ENCODE data around the gene IL4I1.

DNA sequence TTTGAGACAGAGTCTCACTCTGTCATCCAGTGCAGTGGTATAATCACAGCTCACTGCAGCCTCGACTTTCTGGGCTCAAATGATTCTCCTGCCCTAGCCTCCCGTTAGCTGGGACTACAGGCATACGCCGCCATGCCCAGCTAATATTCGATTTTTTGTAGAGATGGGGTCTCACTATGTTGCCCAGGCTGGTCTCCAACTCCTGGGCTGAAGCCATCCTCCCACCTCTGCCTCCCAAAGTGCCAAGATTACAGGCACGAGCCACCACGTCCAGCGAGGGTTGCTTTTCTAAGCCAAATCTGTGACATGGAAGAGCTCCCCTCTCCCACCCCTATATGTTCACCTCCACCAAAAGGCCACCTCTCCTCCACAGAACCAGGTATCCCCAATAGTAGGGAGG, 21.4 kb upstream of the IL4I1 start:
- TF ChIP-seq, protein P1, sequence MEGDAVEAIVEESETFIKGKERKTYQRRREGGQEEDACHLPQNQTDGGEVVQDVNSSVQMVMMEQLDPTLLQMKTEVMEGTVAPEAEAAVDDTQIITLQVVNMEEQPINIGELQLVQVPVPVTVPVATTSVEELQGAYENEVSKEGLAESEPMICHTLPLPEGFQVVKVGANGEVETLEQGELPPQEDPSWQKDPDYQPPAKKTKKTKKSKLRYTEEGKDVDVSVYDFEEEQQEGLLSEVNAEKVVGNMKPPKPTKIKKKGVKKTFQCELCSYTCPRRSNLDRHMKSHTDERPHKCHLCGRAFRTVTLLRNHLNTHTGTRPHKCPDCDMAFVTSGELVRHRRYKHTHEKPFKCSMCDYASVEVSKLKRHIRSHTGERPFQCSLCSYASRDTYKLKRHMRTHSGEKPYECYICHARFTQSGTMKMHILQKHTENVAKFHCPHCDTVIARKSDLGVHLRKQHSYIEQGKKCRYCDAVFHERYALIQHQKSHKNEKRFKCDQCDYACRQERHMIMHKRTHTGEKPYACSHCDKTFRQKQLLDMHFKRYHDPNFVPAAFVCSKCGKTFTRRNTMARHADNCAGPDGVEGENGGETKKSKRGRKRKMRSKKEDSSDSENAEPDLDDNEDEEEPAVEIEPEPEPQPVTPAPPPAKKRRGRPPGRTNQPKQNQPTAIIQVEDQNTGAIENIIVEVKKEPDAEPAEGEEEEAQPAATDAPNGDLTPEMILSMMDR (IDR thresholded peaks at IDR 0.05 in 8 of 11, conservative IDR thresholded peaks at IDR 0.05 in 3 of 11) = no peak
- TF ChIP-seq POLR2AphosphoS5 (IDR thresholded peaks at IDR 0.05) (no peak), POLR2A (IDR thresholded peaks at IDR 0.05) (no peak)
